HG03460 (cell line): Measurements from ENCODE around the gene SPRED1.
"Not testable (repeated sequence)": the region's sequence is repeated elsewhere in the genome, so short reads cannot be mapped to it uniquely, and the experiment has no call there.

Experiments
- ATAC-seq: cut with Tn5 transposase; IDR thresholded peaks from one replicate; pipeline ENCODE4 v1.9.1; 2021; ENCODE audit not compliant: unreplicated experiment

SPRED1 gene

DNA sequence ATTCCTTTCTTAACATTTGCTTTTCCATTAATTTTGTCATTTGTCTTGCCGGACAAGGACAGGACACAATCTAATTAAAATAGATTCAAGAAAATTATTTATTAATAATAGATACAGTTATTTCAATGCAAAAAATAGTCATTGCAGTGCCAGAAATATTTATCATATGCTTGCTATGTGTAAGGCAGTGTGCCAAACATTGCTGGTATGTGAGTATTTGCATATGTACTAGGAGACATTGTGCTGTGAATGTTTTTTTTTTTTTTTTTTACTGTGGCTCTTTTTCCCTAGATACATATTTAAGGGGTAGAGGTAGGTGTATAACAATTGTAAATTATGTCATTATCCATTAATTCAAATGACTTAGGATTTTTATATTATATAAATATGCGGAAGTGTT, 23.3 kb downstream of the SPRED1 start:
- ATAC-seq: no peak

DNA sequence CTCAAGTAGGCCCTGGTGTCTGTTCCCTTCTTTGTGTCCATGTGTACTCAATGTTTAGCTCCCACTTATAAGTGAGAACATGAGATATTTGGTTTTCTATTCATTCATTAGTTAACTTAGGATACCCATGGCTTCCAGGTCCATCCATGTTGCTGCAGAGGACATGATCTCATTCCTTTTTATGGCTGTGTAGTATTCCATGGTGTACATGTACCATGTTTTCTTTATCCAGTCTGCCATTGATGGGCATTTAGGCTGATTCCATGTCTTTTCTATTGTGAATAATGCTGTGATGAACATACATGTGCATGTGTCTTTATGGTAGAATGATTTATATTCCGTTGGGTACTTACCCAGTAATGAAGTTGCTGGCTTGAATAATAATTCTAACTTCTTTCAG, 24.6 kb downstream of the SPRED1 start:
- ATAC-seq: not testable (repeated sequence)

DNA sequence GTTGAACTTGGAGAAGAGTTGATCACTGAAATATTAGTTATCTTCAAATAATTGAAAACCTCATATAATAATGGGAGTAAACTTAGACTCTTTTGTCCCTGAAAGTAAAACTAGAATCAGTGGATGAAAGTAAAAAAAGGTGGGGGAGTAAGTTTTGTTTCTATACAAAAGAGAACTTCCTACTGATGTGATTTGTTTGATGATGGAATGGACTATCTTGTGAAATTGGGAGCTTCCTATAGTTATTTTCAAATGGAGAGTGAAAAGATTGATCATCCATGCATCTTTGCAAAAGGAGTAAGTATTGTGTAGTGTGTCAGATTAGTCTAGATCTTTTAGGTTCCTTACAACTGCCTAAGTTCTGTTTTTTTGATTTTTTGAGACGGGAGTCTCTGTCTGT, 28.4 kb downstream of the SPRED1 start:
- no peak for ATAC-seq

DNA sequence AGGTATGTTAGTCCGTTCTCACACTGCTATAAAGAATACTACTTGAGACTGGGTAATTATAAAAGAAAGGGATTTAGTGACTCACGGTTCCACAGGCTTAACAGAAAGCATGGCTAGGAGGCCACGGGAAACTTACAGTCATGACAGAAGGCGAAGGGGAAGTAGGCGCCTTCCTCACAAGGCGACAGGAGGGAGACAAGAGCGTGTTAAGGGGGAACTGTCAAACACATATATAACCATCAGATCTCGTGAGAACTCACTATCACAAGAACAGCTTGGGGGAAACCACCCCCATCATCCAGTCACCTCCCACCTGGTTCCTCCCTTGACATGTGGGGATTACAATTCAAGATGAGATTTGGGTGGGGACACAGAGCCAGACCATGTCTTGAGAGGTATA, 30.4 kb downstream of the SPRED1 start:
- ATAC-seq: no peak

DNA sequence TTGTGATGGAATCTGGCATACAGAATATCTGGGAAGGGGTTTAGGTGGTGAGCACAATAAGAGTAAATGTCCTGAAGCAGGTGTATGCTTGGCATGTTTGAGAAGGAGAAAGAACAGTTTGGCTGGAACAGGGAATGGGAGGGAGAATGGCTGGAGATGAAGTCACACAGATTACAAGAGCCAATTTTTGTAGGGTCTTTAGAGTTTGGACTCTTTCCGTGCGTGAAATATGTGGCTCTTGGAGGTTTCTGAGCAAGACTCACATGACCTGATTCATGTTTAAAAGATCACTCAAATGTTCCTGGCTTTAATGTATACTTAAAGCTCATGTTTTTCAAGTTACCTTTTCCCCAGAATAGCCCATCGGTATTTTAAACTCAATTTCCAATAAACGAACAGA, 32.8 kb downstream of the SPRED1 start:
- ATAC-seq: no peak

DNA sequence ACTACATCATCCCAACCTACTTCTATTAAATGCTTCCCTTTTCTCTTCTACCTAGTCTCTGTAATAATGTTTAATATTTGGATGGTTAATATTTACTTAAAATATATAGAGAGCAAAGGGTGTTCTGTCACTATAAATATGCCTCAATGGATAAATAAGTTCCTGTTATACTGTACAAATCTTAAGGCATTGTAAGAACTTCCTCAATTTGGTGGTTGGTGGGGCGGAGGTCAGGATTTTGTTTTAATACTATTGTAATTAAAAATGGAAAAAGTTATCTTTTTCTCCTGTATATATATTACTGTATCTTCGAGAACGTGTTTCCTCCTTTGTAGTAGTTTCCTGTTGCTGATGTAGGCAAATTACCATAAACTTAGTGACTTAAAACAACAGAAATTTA, 41.5 kb downstream of the SPRED1 start:
- ATAC-seq: no peak

DNA sequence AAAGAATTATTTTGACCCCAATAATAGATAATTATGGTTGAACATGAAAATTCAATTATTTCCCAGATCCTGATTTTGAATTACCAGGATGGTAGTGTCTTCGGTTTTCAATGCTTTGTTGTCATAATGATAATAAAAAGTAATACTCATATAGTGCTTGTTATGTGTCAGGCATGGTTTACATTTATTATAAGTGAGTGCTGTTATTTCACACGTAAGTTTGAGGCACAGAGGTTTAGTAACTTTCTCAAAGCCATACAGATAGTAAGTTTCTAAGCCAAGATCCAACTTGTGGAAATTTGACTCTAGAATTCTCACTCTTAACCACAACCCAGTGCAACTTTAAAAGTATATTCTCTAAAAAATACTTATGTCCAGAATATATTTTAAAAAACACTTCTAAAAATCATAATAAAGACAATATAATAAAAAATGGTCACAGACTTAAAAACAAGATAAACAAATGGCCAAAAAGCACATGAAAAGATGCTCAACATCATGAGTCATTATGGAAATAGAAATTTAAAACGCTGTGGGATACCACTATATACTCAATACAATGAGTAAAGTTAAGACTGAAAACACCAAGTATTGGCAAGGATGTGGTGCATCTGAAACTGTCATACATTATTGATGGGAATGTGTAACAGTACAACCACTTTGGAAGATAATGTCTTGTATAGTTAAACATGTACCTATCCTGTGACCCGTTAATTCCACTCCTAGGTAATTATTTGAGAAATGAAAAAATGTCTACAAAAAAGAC, 45.2 kb downstream of the SPRED1 start:
- no peak for ATAC-seq

DNA sequence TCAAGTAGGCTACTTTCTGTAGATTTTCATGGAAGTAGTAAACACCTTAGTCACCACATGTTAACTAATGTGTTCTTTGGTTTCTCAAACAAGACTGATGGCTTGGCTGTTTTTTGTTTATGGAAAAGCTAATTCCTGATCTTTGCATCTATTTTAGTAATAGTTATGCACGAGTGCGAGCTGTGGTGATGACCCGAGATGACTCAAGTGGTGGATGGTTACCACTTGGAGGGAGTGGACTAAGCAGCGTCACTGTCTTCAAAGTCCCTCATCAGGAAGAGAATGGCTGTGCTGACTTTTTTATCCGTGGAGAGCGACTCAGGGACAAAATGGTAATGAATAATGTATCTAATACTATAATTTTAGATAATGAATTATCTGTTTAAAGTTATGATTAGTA, 46.6 kb downstream of the SPRED1 start:
- ATAC-seq: no peak

DNA sequence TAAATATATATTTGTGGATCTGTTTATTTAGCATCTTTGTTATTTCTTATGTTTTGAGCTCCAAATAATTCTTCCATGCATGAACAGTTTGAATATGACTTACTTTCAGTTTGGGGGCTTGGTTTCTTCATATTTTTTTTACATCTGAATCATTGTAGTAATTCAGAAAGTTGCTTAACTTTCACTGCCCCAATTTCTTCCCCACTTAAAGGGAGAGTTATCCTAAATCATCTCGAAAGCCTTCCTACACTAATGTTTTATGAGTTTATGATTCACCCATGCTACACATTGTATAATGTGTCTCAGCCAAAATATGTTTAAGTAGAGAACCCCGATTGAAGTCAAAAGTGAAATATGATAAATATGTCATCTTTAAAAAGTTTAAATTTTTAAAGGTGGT, 47.8 kb downstream of the SPRED1 start:
- no peak for ATAC-seq

DNA sequence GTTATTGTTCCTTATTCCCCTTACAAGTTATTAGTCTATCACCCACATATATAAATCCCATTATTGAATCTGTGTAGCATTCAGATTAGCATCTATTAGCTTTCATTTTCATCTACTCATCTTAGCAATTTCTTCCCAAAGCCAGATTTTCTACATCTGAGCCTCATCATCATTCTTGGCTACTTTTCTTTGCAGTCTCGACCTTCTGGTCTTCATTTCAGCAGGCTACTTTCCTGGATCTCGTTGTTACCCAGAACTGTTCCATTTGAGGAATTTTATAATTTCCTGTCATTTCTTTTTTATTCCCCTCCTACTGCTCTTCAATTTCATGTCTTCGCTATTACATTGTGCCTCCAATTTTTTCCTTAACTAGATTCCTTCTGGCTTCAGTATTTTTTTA, 51.8 kb downstream of the SPRED1 start:
- ATAC-seq: no peak

DNA sequence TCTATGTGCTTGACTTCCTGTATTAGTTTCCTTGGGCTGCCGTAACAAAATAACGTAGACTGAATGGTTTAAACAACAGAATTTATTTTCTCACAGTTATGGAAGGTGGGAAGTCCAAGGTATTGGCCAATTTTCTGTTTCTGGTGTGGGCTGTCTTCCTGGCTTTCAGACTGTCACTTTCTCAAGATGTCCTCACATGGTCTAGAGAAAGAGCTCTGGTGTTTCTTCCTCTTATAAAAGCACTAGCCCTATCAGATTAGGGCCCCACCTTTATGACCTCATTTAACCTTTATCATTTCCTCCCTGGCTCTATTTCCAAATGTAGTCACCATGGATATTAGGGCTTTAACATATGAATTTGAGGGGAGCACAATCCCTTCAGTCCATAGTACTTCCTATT, 54.6 kb downstream of the SPRED1 start:
- no peak for ATAC-seq

DNA sequence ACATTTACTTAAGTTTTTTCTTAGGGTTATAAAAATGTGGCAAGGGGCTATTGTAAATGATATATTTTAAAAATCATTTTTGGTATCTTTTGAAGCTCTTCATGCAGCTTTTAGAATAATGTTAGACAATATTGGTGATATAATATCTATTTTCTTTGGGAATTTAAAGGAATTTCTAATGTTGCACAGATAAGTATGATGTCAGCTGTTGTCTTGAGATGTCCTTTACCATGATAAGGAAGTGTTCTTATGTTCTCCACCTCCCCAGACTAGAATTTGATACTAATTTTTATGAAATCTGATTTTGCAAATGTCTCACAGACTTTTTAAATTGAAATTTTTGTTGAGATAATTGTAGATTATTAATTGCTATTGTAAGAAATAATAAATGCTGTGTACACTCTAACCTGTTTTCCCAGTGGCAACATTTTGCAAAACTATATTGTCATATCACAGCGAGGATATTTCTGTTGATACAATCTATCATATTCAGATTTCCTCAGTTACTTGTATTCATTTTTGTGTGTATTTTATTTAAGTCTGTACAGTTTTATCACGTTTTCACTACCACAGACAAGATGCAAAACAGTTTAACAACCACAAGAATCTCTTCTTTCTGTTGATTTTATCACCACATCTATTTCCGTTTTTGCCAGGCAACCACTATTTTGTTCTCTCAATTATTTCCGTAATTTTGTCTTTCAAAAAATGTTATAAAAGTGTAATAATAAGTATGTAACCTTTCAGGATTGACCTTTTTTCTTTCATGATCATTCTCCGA, 55.4 kb downstream of the SPRED1 start:
- no peak for ATAC-seq

DNA sequence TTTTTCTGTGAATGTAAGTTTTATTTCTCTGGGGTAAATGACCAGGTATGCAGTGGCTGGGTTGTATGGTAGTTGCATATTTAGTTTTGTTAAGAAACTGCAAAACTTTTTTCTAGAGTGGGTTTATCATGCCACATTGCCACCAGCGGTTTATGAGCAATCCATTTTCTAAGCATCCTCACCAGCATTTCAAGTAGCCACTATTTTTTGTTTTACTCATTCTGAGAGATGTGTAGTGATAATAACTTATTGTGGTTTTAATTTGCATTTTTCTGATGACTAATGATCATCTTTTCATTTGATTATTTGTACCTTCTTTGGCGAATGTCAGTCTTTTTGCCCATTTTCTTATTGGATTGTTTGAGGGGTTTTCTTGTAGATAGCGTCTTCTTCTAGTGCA, 56.2 kb downstream of the SPRED1 start:
- ATAC-seq: no peak

DNA sequence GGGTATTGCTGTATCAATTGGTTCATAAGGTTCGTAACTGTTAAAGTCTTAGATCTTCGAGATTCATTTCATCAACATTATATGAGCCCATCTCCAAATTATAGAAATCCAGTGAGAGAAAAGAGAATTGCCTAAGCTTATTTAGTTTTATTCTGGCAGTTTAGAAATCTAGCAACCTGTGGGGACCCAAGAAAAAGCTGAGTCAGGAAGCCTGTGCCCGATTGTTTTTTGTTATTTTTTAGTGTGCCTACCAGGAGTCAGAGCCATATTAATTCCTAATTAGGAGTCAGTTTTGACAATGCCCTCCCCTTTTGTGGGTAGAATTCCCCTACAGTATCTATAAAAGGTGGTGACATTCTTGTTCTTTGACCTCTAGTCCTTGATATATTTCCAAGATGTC, 59.6 kb downstream of the SPRED1 start:
- no peak for ATAC-seq

DNA sequence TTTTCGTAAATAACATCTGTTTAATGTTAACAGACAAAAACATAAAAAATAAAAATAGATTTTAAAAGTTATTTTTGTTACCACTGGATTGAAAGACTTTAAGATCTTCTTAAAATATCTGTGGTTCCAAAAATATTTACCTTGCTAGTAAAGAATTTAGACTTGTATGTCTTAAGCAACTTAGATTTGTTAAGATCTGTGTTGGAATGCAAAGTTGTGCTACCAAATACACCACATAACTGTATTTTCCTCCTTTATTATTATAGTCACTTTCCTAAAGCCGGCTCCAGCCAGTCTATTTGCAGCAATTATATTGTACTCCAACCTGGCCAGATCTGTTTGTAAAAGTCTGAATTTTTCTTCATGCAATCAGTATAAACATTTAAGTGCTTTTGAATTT, 63.7 kb downstream of the SPRED1 start:
- ATAC-seq: no peak

DNA sequence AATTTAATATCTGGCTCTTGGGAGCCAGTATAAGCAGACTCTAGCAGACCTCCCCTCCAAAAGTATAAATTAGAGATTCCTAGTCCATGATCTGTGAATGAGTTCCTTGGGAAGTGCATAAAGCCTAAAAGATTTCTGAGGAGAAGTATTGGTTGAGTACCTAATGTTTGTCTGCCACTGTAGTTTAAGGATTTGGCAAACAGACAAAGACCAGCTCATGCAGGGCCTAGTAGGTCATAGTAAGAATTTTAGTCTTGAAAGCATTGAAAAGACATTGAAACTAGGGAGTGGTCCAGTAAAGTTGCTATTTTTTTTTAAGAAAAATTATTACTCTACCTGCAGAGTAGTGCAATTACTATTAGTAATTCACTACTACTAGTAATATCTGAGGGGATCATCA, 67.5 kb downstream of the SPRED1 start:
- no peak for ATAC-seq

DNA sequence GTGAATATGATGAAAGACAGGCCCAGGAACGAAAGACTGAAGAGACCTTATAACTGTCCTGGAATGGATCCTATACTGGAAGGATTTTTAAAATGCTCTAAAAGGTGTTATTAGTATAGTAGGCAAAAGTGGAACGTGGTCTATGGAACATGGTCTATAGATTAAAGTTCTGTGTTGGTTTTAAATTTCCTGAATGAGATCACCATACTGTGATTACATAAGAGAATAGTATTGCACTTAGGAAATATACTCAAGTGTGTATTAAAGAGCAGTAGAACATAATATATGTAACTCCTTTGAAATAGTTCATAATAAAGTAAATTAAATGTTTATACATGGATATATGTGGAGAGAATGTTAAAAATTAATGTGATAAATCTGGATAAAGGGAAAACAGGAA, 68.2 kb downstream of the SPRED1 start:
- no peak for ATAC-seq

DNA sequence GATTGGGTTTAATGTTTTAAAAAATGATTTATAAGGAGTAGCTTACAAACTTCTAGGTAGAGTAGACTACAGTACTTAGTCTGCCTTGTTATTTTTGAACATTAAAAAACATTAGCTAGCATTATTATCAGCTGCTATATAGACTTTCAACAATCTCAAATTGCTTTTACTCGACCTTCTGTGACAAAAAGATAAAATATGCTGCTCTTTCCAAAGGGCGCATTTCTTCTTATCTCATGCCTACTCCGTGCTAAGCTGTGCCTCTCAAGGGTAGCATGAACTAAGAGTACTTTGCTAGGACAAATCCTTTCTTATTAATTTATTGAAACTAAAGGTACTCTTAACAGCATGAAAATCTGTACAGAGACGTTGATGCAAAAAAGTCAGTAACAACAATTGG, 71.3 kb downstream of the SPRED1 start:
- ATAC-seq: no peak

DNA sequence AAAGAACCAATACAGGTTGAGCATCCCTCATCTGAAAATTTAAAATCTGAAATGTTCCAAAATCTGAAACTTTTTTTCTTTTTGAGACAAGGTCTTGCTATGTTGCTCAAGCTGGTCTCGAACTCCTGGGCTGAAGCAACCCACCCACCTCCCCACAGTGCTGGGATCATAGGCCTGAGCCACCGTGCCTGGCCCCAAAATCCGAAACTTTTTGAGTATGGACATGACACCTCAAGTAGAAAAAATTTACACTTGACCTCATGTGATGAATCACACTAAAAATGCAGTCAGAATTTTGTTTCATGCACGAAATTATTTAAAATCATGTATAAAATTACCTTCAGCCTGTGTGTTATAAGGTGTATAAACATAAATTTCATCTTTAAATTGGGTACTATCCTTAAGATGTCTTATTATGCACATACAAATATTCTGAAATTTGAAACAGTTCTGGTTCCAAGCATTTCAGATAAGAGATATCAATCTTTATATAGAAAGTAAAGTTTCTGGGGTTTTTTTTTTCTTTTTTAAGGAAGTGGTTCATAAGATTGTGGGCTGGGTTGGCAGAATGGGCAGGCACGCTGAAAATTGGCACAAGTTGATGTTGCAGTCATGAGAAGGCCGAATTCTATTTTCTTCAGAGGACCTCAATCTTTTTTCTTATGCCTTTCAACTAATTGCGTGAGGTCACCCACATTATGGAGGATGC, 72.5 kb downstream of the SPRED1 start:
- ATAC-seq: no peak

DNA sequence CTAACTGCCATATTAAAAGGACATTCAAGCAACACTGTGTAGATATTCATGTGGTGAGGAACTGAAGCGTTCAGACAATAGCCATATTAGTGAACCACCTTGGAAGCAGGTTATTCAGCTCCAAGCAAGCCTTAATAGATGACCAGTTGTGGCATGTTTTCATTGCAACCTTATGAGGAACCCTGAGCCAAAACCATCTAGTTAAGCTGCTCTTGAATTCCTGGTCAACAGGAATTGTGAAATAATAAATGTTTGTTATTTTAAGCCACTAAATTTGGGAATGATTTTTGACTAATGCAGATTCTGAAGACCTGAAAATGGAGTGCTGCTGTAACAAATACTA, 73.0 kb downstream of the SPRED1 start:
- no peak for ATAC-seq

DNA sequence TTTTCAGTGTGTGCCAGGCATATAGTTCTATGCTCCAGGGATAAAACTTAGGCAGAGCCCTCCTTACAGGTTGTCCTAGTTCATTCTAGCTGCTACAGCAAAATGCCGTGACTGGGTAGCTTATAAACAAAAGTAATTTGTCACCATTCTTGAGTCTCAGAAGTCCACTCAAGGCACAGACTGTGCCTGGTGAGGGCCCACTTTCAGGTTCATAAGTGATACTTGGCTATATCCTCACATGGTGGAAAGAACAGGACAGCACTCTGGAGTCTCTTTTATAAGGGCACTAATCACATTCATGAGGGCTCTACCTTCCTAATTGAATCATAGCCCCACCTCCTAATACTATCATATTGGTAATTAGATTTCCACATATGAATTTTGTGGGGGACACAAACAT, 80.1 kb downstream of the SPRED1 start:
- no peak for ATAC-seq

DNA sequence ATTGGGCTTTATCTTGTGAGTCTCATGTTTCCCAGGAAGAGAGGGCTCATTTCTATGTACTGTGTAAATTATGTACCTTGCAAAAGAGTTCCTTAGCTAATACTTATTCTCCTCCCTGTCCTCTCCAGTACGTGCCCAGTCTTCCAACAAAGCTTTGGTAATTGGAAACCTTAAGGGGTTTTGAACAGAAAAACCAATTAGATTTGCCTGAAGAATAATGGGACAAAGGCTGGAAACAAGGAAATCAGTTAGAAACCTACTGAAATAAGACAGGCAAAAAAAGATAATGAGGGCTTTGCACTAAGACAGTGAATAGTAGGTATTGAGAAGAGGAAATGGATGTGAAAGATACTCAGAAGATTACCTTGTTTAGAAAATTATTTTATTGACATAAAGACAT, 82.5 kb downstream of the SPRED1 start:
- no peak for ATAC-seq
